H9 (cell line): ENCODE data around the gene PYGO2. TPM values are rescaled to one million over a fixed set of nuclear protein-coding genes. Genes with fewer than 3 reads are reported as not detected.

ENCODE experiments used
- DNase-seq: peaks from one replicate; pipeline ENCODE4 v3.0.0-alpha.2; 2017
- H2AFZ ChIP-seq: one replicate; pipeline ENCODE4 v1.6.1; 2013; ENCODE audit warnings: mild to moderate bottlenecking, low read length, control low read depth, moderate library complexity
- H2AK5ac ChIP-seq: 2 replicates; pipeline ENCODE4 v1.6.1; 2013; ENCODE audit warnings: low read length, control low read depth, mixed read lengths; ENCODE audit not compliant: insufficient read length
- H2BK120ac ChIP-seq: one replicate; pipeline ENCODE4 v1.6.1; 2013; ENCODE audit warnings: low read depth, mild to moderate bottlenecking, low read length, control low read depth, inconsistent platforms; ENCODE audit not compliant: poor library complexity, severe bottlenecking
- H2BK12ac ChIP-seq: 2 replicates; pipeline ENCODE4 v1.6.1; 2013; ENCODE audit warnings: low read length, control low read depth, mixed read lengths, low read depth; ENCODE audit not compliant: insufficient read length
- H2BK15ac ChIP-seq: 2 replicates; pipeline ENCODE4 v1.6.1; 2013; ENCODE audit warnings: low read depth, low read length, control low read depth
- H2BK20ac ChIP-seq: one replicate; pipeline ENCODE4 v1.6.1; 2013; ENCODE audit warnings: low read depth, mild to moderate bottlenecking, low read length, control low read depth, inconsistent platforms; ENCODE audit not compliant: poor library complexity, severe bottlenecking
- H2BK5ac ChIP-seq: 2 replicates; pipeline ENCODE4 v1.6.1; 2013; ENCODE audit warnings: low read length, control low read depth, mixed read lengths; ENCODE audit not compliant: insufficient read length
- H3K14ac ChIP-seq: 2 replicates; pipeline ENCODE4 v1.6.1; 2013; ENCODE audit warnings: low read length, control low read depth; ENCODE audit not compliant: insufficient read depth
- H3K18ac ChIP-seq: 2 replicates; pipeline ENCODE4 v1.6.1; 2013; ENCODE audit warnings: low read depth, mild to moderate bottlenecking, mixed read lengths, low read length, control low read depth; ENCODE audit not compliant: insufficient read length
- H3K23ac ChIP-seq: 2 replicates; pipeline ENCODE4 v1.6.1; 2013; ENCODE audit warnings: low read length, control low read depth, mixed read lengths, low read depth; ENCODE audit not compliant: insufficient read length
- H3K23me2 ChIP-seq: 2 replicates; pipeline ENCODE4 v1.6.1; 2013; ENCODE audit warnings: low read depth, mild to moderate bottlenecking, mixed read lengths, low read length, control low read depth; ENCODE audit not compliant: insufficient read length, poor library complexity, severe bottlenecking
- H3K27ac ChIP-seq: 2 replicates; pipeline ENCODE4 v1.5.1; 2013; ENCODE audit warnings: low read length, control low read depth, mixed read lengths, low read depth; ENCODE audit not compliant: insufficient read length
- H3K27me3 ChIP-seq: 2 replicates; pipeline ENCODE4 v1.6.1; 2013; ENCODE audit warnings: low read length, control low read depth, inconsistent platforms; ENCODE audit not compliant: insufficient read depth
- H3K4ac ChIP-seq: 2 replicates; pipeline ENCODE4 v1.6.1; 2013; ENCODE audit warnings: low read depth, mild to moderate bottlenecking, control low read depth, inconsistent platforms, low read length, moderate library complexity
- H3K4me1 ChIP-seq: 2 replicates; pipeline ENCODE4 v1.6.1; 2013; ENCODE audit warnings: low read length, control low read depth, inconsistent platforms; ENCODE audit not compliant: insufficient read depth
- H3K4me2 ChIP-seq: 2 replicates; pipeline ENCODE4 v1.6.1; 2013; ENCODE audit warnings: low read length, control low read depth, mixed read lengths; ENCODE audit not compliant: insufficient read length, insufficient read depth
- H3K56ac ChIP-seq: 2 replicates; pipeline ENCODE4 v1.6.1; 2013; ENCODE audit warnings: low read depth, mild to moderate bottlenecking, mixed read lengths, low read length, control low read depth; ENCODE audit not compliant: insufficient read length
- H3K79me1 ChIP-seq: 2 replicates; pipeline ENCODE4 v1.6.1; 2013; ENCODE audit warnings: low read depth, mild to moderate bottlenecking, moderate library complexity, low read length, control low read depth, inconsistent platforms; ENCODE audit not compliant: insufficient read depth, poor library complexity, severe bottlenecking
- H3K79me2 ChIP-seq: 2 replicates; pipeline ENCODE4 v1.6.1; 2013; ENCODE audit warnings: low read length, control low read depth, inconsistent platforms; ENCODE audit not compliant: insufficient read depth
- H3K9ac ChIP-seq: 2 replicates; pipeline ENCODE4 v1.6.1; 2013; ENCODE audit warnings: low read length, control low read depth, mixed read lengths; ENCODE audit not compliant: insufficient read length; ENCODE audit errors: extremely low read depth
- H3K9me3 ChIP-seq: one replicate; pipeline ENCODE4 v1.6.1; 2013; ENCODE audit warnings: low read depth, low read length, inconsistent platforms; ENCODE audit not compliant: control insufficient read depth
- H3T11ph ChIP-seq: one replicate; pipeline ENCODE4 v1.6.1; 2013; ENCODE audit warnings: mild to moderate bottlenecking, low read length, control low read depth, inconsistent platforms
- H4K20me1 ChIP-seq: one replicate; pipeline ENCODE4 v1.6.1; 2013; ENCODE audit not compliant: control insufficient read depth, insufficient read length, insufficient read depth
- H4K5ac ChIP-seq: 2 replicates; pipeline ENCODE4 v1.6.1; 2013; ENCODE audit warnings: low read depth, mild to moderate bottlenecking, mixed read lengths, low read length, control low read depth; ENCODE audit not compliant: insufficient read length
- H4K8ac ChIP-seq: replicated peaks from 2 replicates; pipeline ENCODE4 v1.6.1; 2013; ENCODE audit warnings: low read length, control low read depth, mixed read lengths, low read depth; ENCODE audit not compliant: insufficient read length
- H4K91ac ChIP-seq: 2 replicates; pipeline ENCODE4 v1.6.1; 2013; ENCODE audit warnings: low read depth, mild to moderate bottlenecking, moderate library complexity, mixed read lengths, low read length, control low read depth; ENCODE audit not compliant: insufficient read length
- H3K27ac Mint-ChIP-seq, 3 experiments: 2 replicates in 2 of 3; 3 replicates in 1 of 3; pipeline ENCODE4 v1.8.0; 2020 to 2021; ENCODE audit warnings: mixed read lengths in 3 of 3, mild to moderate bottlenecking in 1 of 3, moderate library complexity in 1 of 3
- H3K27me3 Mint-ChIP-seq: 2 replicates; pipeline ENCODE4 v1.8.0; 2021; ENCODE audit warnings: low read depth, mild to moderate bottlenecking, moderate library complexity, mixed read lengths
- H3K36me3 Mint-ChIP-seq, 3 experiments: 2 replicates in 2 of 3; 3 replicates in 1 of 3; pipeline ENCODE4 v1.8.0; 2020 to 2021; ENCODE audit warnings: low read depth in 3 of 3, mixed read lengths in 3 of 3; ENCODE audit not compliant: insufficient read depth in 1 of 3
- H3K4me1 Mint-ChIP-seq, 2 experiments: 2 replicates each; pipeline ENCODE4 v1.8.0; 2020; ENCODE audit warnings: mixed read lengths in 2 of 2
- H3K4me3 Mint-ChIP-seq, 2 experiments: 2 replicates in 1 of 2; 3 replicates in 1 of 2; pipeline ENCODE4 v1.8.0; 2020 to 2021; ENCODE audit warnings: mild to moderate bottlenecking in 2 of 2, mixed read lengths in 2 of 2, moderate library complexity in 1 of 2
- H3K9me3 Mint-ChIP-seq, 2 experiments: 2 replicates in 1 of 2; 3 replicates in 1 of 2; pipeline ENCODE4 v1.8.0; 2020; ENCODE audit warnings: mild to moderate bottlenecking in 2 of 2, mixed read lengths in 2 of 2, moderate library complexity in 1 of 2
- WGBS: extraction: QIAGEN DNeasy Blood & Tissue Kit; methylation state at CpG from one replicate; pipeline ENCODE4 v1.1.7; 2013; ENCODE audit warnings: missing lambda C conversion rate, low lambda C conversion rate, mixed read lengths; ENCODE audit not compliant: insufficient read length; ENCODE audit errors: extremely low coverage; 5-methylcytosine and 5-hydroxymethylcytosine counted together
- total RNA-seq: library from RNA; stranded (reverse); gene quantifications from 2 replicates; pipeline ENCODE4 v1.2.1, GENCODE V29; 2021
- TF ChIP-seq, protein P1 (sequence below): fragments of 200-600 bp; sonication (generic); conservative IDR thresholded peaks from 3 replicates; pipeline ENCODE4 v1.8.0; 2021; ENCODE audit warnings: antibody characterized with exemption, mild to moderate bottlenecking

Gene PYGO2
- total RNA-seq, 1 experiment from 2014 or later, result 38.7 TPM

DNA sequence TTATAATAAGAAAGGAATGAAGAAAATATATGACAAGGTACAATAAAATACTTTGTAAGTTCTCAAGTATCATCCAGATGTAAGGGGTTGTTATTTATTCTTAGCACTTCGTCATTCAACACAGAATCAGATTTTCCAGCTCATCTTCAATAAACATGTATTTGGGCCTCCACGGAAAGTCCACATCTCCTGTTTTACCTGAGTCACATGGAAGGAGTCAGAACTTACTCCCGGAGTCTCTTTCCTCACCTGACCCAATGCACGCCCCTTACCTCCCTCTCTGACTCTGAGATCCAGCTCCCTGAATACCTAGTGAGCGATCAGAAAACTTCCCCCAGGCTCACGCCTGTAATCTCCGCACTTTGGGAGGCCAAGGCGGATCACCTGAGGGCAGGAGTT, 23.6 kb downstream of the PYGO2 start:
- H3K27ac Mint-ChIP-seq, result peak overlapping the region; percentile 87 to 100 (median 99); a peak in 5 of 7 replicates
- H3K27ac ChIP-seq, result no peak overlapping the region
- peaks cover 3% of the 10 kb centered on the region for H3K4me1 ChIP-seq

More for the DNA sequence above, 23.6 kb downstream of the PYGO2 start:
- no peaks in the 10 kb centered on the region; the same call in 1 of the 2 replicates for H3K27me3 Mint-ChIP-seq
- no peak overlapping the region for H3K23ac ChIP-seq
- no peak overlapping the region for H2BK120ac ChIP-seq
- no peak overlapping the region for H3K4ac ChIP-seq
- H3K4me3 Mint-ChIP-seq, result peak overlapping the region; percentile 81 to 93
- no peaks in the 10 kb centered on the region; a peak in 1 of 7 replicates for H3K36me3 Mint-ChIP-seq
- no peak overlapping the region for H3T11ph ChIP-seq
- H3K4me1 Mint-ChIP-seq, result peaks cover 30 to 32% of the 10 kb centered on the region in 2 experiments
- no peak overlapping the region for H2BK20ac ChIP-seq
- WGBS, result no CpG with 5 or more reads among the region's 8 CpGs
- H3K14ac ChIP-seq, result no peak overlapping the region
- no peak for DNase-seq
- peaks cover 11% of the 10 kb centered on the region for H3K23me2 ChIP-seq
- no peaks in the 10 kb centered on the region for H4K20me1 ChIP-seq
- no peaks in the 10 kb centered on the region for H3K9me3 ChIP-seq
- H2AK5ac ChIP-seq, result no peak overlapping the region
- no peak overlapping the region for H2BK5ac ChIP-seq
- H2BK12ac ChIP-seq, result no peak overlapping the region
- TF ChIP-seq, protein P1, sequence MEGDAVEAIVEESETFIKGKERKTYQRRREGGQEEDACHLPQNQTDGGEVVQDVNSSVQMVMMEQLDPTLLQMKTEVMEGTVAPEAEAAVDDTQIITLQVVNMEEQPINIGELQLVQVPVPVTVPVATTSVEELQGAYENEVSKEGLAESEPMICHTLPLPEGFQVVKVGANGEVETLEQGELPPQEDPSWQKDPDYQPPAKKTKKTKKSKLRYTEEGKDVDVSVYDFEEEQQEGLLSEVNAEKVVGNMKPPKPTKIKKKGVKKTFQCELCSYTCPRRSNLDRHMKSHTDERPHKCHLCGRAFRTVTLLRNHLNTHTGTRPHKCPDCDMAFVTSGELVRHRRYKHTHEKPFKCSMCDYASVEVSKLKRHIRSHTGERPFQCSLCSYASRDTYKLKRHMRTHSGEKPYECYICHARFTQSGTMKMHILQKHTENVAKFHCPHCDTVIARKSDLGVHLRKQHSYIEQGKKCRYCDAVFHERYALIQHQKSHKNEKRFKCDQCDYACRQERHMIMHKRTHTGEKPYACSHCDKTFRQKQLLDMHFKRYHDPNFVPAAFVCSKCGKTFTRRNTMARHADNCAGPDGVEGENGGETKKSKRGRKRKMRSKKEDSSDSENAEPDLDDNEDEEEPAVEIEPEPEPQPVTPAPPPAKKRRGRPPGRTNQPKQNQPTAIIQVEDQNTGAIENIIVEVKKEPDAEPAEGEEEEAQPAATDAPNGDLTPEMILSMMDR, result no peak
- H3K9ac ChIP-seq, result no peak overlapping the region
- H4K91ac ChIP-seq, result no peak overlapping the region
- no peak overlapping the region for H2AFZ ChIP-seq
- H3K18ac ChIP-seq, result no peak overlapping the region
- H3K56ac ChIP-seq, result no peak overlapping the region
- H3K4me2 ChIP-seq, result peak overlapping the region; percentile 93
- H4K5ac ChIP-seq, result no peak overlapping the region
- no peaks in the 10 kb centered on the region for H3K27me3 ChIP-seq
- no peaks in the 10 kb centered on the region for H3K79me2 ChIP-seq
- H3K9me3 Mint-ChIP-seq, result no peaks in the 10 kb centered on the region; a peak in 2 of 5 replicates
- no peak overlapping the region for H2BK15ac ChIP-seq
- H3K79me1 ChIP-seq, result no peaks in the 10 kb centered on the region
- no peak overlapping the region for H4K8ac ChIP-seq
